GM21423 (cell line): ENCODE results near the gene TUBA1B.
A peak's percentile ranks its signal among the peaks of the same experiment; 100 is the strongest.
"Not testable (repeated sequence)": the region's sequence is repeated elsewhere in the genome, so short reads cannot be mapped to it uniquely, and the experiment has no call there.

ENCODE experiments used
- ATAC-seq: cut with Tn5 transposase; IDR thresholded peaks from one replicate; pipeline ENCODE4 v1.9.1; 2021; ENCODE audit warnings: mild to moderate bottlenecking, moderate library complexity; ENCODE audit not compliant: unreplicated experiment

TUBA1B gene

DNA sequence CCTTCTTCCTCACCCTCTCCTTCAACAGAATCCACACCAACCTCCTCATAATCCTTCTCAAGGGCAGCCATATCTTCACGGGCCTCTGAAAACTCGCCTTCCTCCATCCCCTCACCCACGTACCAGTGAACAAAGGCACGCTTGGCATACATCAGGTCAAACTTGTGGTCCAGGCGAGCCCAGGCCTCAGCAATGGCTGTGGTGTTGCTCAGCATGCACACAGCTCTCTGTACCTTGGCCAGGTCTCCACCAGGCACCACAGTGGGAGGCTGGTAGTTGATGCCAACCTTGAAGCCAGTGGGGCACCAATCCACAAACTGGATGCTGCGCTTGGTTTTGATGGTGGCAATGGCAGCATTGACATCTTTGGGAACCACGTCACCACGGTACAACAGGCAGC is 3.2 kb downstream of the TUBA1B start:
- not testable (repeated sequence) for ATAC-seq

DNA sequence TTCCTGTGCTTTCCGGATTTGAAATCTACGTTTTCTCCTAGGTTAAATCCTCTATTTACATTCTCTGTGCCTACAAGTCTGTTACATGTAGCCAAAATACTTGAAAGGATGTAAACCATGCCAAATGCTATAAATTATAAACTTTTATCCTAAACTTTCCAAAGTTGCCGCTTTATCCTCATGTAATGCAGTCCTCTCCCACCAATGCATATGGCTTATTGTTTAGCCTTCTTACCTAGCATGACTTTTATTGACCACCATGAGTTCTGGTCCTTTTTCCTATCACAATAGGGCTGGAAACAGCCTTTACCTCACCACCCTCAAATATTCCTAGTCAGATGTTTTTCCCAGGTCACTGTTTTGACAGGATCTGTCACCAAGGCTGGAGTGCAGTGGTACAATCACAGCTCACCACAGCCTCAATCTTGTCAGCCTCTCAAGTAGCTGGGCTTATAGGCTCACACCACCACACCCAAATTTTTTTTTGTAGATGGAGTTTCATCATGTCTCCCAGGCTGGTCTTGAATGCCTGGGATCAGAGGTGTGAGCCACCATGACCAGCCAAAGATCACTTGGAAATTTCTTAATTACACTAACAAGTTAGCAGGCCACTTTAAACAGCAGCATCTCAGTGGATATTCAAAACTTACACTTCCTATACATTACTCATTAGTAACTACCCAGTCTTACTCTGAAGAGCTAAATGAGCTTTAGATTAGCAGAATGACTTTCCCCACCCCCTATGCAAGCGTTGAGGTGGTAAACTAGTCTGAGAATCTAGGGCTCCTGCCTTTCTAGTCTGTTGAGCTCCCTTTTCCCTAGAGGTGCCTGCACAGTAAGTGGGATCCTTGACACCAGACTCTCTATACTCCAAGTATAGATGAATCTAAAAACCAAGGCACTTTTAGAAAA is 4.1 kb downstream of the TUBA1B start:
- no peak for ATAC-seq

DNA sequence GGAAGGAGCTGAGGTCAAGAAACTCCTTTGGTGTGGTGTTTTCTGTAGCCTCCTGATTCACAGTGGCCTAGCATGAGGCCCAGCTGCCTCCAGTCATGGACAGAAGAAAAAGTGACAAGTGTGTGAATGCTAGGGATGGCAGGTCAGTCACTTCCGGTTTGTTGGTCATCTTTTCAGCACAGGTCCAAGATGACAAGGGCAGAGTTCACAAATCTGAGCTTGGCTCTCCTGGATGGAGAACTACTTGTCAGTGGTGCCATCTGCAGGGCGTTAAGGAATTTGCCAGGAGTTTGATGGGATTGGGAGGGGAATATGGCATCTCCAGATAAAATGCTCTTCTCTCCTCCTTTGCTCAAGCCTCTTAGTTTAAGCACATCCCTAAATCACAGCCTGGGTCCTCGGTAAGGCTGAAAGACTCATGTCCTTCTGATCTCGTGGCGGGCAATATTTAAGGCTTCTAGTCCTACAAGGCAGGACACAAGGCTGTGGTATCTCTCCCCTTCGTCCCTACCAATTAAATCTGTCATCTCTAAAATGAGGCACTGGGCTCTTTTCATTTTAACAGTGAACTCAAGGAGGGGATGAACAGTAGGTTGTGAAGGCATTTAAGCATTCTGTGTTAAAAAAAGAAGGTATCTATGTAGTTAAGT is 10.0 kb downstream of the TUBA1B start:
- ATAC-seq: no peak

DNA sequence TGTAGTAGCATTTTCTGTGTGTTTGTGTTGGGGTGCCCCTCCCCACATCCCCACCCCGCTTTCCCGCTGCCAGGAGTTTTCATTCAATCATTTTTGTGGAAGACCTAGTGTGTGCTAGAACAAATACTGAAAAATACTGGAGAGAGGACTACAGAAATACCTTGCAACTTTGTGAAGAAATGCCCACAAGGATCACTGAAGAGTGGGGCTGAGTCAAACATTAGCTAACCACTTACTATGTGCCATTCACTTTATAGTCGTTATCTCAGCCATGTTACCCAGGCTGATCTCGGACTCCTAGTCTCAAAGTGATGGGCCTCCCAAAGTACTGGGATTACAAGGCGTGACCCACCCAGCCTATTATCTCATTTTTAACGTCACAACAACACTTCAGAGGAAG is 20.0 kb downstream of the TUBA1B start:
- no peak for ATAC-seq

DNA sequence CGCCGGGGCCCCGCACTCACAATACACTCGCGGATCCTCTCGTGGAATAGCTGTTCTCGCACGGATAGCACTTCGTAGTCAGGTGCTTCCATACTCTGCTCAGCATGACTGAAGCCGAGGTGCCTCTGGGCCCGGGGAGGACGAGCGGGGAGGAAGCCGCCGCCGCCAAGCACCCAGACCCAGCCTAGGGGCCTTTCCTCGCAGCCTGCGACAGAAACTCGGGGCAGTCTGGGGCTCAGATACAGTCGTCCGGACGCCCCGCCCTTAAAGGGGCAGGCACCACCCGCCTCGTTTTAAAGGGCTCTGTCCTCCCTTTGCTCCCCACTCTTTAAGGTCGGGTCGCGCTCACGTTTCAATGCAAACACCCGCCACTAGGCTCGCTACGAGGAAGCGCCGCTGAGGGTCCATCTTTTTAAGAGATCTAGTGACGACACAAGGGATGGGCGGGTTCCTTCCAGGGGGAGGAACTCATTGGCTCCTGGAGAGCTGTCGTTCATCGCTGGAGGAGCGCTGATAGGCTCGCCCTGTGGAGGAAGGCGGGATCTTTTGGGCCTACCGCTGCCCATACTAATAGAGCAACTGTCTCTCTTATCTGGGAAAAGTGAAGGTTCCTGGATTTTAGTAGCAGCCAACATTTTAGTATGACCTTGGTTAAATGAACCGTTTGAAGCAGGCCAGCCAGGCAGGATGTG is 20.6 kb downstream of the TUBA1B start, which contains the start of gene LMBR1L:
Gene LMBR1L, minus strand, starts transcription at position 384 of the 692 bp plus-strand sequence. Its CDS starts 292 bp downstream, at position 92.
- peak; percentile 98 for ATAC-seq

DNA sequence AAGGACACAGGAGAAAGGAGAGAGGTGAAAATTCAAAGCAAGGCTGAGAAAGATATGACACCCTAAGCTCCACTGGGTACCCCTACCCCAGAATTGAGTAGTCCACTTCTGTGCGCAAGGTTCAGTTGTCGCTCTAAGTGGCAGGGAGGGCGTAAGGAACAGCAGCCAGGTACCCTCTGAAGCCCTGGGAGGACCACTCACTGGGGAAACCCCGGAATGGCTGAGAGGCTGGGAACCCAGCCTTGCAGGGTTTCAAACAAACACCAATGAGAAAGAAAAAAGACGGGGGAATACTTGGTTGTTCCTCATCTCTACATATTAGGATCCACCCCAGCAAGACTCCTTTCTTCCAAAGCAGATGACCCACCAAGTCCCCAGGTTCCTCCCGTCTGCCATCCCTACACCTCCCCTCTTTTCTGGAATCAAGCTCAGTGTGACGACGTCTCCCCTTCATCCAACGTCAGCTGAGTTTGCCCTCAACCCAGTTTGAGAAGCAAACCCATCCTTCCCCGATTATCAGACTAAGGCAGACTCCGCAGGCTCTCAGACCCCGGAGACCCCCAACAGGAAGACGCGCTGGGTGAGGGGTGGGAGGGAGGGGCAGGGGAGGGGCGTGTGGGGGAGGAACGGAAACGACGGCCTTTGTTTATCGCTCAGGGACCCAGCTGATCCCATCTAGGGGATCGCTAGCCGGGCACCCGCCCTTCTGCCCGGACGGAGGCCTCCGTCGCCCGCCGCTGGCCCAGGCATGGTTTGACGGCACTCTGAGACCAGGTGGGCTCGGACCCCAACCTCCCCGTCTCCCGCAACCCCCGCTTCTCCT is 21.3 kb downstream of the TUBA1B start:
- no peak for ATAC-seq

DNA sequence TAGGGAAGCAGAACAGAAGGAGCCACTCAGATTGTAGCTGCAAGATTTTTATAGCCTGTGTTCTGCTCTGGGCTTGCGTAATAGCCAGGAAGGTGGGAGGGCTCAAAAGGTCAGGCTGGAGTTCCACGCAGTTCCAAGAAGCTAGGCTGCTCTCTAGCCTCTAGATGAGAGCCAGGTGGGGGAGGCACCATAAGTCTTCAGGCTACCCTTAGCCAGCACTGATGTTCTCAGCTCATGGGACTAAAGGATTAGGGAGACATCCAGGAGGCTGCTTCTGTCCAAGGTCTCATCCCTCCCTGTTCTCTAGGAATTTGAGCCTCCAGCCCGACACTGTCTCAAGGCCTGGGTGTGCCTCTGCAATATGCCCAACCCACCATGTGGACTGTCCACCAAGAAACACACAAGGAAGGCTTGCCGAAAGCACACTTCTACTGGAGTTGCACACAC is 22.2 kb downstream of the TUBA1B start:
- ATAC-seq: no peak

DNA sequence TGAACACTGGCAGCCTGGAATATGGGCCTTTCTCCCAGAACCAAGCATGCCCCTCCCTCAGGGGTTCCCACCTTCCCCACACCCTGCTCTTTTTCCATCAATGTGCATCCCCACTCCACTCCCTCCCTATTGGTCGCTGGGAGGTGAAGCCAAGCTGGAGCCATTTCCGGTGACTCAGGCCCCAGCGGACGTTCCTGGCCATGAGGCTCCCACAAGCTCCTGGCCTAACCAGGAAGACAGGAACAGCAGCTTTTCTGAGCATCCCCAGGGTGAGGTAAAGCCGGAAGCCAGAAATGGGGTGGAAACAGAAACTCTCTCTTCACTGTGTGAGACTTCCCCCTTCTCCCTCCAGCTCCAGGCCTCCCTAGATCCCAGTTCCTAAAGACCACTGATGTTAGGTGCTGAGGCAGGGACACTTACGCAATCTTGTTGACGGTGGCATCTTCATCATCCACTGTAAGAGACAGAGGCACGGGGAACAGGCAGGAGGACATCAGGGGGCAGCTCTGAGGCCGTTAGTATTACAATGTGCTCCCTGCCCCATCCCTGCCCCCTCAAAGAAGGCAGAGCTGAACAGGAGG is 25.6 kb downstream of the TUBA1B start:
- ATAC-seq: no peak

DNA sequence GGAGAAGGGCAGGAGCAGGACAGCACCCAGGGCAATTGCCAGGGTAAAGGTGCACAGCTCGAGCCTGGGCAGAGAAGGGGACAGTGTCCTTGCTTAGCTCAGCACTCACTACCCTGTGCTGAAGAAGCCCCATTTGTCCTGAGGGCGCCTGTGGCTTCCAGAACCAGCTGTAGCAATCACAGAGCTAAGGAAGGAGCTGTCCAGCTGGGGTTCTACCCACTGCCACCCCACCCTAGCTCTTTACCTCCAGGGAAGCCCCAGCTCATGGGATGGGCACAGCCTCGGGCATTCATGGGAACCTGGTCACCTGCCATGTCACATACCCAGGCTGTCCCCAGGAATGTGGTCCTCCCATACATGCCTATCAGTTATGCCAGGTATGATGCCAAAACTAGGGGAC is 26.4 kb downstream of the TUBA1B start:
- ATAC-seq: no peak

DNA sequence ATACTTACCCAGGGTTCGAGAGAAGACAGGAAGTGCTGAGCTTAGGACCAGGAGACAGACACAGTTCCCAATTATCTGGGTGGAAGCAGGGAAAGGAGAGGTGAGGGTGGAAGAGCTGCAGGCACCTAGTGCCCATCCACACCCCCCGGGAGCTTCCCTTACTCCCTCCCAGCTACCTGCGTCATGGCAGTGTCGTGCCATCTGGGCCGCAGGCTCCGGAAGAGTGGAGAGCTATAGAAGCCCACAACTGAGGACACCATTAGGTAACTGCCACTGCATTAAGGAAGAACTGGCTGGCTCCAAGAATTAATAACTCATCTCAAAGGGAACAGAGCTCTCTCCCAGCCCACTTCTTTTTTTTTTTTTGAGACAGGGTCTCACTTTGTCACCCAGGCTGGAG is 30.8 kb downstream of the TUBA1B start:
- no peak for ATAC-seq

DNA sequence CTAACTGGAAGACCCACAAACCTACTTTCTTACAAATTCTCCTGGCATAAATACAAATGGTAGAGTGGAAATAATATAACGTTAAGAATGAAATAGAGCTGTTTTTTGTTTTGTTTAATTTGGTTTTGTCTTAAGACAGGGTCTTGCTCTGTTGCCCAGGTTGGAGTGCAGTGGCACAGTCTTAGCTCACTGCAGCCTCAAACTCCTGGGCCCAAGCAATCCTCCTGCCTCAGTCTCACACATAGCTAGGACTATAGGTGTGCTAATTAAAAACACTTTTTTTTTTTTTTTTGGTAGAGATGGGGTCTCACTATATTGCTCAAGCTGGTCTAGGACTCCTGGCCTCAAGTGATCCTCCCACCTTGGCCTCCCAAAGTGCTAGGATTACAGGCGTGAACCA is 32.5 kb downstream of the TUBA1B start:
- ATAC-seq: no peak

DNA sequence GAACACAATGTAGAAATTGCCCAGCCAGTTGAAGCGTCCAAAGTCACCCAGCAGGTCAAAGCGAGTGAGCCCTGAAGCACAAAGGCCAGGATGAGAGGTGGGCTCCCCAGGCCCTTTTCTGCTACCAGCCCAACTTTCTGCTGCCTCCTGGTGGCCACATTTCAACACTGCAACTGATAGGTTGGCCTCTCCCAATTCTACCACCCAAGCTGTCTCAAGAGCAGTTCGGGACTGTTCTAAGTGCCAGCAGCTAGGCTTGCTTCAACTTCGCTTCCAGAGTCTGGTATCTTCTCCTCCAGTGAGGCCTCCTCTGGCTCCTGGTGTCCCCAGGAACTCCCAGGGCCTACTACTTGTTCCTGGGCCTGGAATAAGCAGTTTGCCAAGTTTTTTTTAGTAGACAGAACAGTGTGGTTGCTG is 33.2 kb downstream of the TUBA1B start:
- ATAC-seq: no peak

DNA sequence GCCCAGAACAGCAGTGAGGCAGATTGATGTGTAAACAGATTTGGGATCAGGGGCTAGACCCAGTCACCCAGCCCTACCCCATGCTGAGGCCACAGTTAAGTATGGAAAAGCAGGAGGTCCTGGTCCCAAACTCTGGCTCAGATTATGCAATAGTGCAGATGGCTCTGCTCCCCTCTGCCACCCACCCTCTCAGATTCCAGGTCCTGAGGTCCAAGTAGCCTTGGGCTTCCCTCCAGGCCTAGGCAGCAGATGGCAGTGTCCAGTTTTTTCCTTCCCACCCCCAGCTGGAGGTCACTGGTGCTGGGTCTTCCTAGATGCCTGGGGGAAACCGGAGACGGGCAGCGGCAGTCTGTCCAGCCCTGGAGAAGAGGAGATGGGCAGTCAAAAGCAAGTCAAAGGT is 33.8 kb downstream of the TUBA1B start:
- no peak for ATAC-seq

DNA sequence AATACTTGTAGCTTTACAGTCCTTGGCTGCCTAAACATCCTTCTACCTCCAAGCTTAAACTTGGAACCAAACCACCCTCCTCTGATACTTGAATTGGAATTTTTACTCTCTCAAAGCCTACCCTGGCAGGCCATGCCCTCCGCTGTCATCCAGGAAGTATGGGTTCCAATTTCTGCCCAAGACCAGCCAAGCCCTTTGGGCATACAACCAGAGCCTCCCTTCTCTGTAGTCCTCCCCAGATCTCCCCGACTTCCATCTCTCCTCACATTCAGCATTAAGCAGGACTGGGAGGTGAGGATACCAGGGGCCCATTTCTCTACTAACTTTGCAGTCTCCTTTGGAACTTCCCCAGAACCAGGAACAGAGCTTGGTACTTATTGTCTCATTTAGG is 36.2 kb downstream of the TUBA1B start:
- ATAC-seq: no peak

DNA sequence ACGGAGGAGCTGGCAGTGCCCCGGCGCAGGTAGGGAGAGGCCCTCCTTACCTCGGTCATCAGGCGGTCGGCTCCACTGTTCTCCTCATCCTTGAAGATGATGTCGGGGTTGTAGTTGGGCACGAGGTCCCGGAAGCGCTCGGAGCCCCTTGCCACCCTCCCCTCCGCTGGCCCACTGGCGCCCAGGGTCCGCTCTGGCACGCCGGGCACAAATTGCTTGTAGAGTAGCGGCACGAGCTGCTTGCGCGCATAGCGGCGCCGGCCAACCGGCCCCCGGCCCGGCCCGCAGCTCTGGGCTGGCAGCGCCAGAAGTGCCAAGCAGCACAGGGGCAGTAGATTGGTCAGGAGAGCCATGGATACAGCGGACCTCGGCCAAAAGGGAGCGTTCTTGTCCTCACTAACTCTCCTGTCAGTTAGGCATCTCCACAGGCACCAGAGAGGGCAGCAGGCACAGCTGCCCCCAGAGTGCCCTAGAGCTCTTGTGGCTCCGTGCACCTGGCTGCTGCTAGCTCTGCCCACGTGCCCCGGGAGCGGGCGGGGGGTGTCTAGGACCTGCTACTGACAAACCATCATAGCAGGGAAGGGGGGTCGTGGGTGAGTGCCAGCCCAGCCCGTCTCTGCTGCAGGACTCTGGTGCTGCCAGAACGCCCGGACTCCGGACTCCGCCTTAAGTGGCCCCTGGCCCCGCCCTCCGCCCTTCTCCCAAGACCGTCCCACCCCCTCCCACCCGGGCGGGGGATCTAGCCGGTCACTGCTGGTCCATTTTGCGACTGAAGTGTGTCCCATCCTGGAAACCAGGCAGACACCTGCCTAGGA is 36.8 kb downstream of the TUBA1B start, which contains the start of gene DHH:
Gene DHH, minus strand, starts transcription at position 642 of the 815 bp plus-strand sequence. Its CDS starts 289 bp downstream, at position 353.
- no peak for ATAC-seq

DNA sequence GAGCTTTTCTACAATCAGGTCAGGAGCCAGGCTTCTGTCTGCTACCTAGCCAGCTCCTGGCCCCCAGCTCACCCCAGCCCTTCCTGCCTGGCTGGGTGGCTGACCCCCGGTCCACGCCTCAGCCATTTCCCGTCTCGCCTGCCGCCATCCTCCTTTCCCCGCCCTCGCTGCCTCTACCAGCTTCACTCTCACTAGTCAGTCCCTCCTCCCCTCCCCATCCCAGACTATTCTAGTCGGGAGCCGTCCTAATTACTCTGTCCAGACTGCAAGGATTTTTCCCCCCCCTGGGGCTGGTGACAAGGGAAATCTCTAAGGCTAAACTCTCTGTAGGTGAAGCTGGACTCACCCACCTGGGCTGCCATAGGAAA is 37.4 kb downstream of the TUBA1B start:
- no peak for ATAC-seq

DNA sequence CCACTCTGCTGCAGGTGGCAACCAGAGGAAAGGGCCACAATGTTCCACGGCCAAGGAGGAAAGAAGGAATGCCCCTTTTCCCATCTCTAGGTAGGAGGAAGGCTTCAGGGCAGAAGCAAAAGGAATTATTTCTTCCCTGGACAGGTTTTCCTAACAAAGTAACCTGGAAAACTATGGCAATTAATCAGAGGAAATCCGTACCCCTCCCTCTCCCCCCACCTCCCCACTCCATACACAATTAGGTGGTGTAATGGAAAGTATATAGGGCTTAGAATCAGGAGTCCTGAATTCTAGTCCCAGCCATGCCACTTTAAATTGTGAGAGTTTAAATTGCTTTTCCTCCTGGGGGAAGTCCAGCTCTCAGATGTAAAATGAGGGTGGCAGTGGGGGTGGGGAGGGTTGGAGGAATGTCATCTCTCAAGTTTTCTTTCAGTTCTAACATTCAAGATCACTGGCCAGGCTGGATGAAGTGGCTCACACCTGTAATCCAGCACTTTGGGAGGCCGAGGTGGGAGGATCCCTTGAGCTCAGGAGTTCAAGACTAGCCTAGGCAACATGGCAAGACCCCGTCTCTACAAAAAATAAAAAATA is 38.3 kb downstream of the TUBA1B start:
- ATAC-seq: no peak

DNA sequence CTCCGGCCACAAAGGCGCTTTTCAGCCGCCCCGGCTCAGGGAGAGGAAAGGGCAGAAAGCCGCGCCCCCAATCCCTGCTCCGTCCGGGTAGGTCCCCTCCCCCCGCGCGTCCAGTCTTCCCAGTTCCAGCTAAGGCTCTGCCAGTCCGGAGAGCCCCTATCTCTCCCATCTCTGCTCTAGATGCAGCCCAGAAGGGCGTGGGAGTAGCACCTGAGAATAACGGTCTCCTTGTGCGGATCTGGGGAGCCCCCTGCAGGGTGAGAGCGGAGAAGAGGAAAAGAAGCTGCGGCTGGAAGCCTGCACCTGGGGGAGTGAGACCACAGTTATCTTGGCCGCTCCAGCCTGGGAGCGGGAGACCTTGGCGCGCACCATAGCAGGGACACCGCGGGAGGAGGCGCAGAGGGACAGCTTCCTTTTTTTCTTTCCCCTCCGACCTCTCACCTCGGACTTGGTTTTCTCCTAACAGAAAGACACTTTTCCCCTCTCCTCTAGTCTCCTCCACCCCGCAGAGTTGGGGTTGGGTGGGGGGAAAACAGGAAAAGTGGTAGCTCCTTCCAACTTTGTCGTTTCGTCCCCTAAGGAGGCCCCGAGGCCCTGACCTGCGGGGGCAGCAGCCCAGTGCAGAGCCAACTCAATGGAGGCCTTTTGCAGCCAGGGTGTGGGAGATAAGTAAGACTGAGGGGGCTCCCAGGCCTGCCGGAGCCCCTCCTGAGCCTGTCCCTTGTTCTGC is 38.9 kb downstream of the TUBA1B start:
- ATAC-seq: no peak

DNA sequence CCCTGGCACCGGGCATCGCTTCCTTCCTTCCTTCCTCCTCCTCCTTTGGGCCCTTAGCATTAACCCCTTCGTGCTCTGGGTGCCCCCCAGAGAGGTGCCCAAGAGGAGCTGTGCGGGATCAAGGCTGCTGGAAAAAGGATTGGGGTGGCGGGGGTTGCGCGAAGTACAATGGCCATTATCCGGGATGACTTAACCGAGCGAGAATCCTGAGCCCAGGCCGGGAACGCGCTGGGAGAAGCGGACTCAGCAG is 39.4 kb downstream of the TUBA1B start:
- no peak for ATAC-seq
